Thyroid gland (tissue), 4 donors: ENCODE data around the gene FGF3.

Experiments used
- POLR2A ChIP-seq, 2 donors: fragments of 450-650 bp; IDR thresholded peaks; one replicate each; pipeline ENCODE4 v1.6.1; 2017; ENCODE audit warnings: antibody characterized with exemption in 2 of 2, mild to moderate bottlenecking in 2 of 2, moderate library complexity in 1 of 2
- TF ChIP-seq, protein P1 (sequence below), 6 experiments: fragments of 200-600 bp in 3 of 6; fragments of 450-650 bp in 3 of 6; sonication (generic) in 3 of 6; IDR thresholded peaks; one replicate each; pipeline ENCODE4 v1.5.1; 2016 to 2019; ENCODE audit warnings: antibody characterized with exemption in 6 of 6, mild to moderate bottlenecking in 2 of 6, inconsistent platforms in 1 of 6, moderate library complexity in 1 of 6

DNA sequence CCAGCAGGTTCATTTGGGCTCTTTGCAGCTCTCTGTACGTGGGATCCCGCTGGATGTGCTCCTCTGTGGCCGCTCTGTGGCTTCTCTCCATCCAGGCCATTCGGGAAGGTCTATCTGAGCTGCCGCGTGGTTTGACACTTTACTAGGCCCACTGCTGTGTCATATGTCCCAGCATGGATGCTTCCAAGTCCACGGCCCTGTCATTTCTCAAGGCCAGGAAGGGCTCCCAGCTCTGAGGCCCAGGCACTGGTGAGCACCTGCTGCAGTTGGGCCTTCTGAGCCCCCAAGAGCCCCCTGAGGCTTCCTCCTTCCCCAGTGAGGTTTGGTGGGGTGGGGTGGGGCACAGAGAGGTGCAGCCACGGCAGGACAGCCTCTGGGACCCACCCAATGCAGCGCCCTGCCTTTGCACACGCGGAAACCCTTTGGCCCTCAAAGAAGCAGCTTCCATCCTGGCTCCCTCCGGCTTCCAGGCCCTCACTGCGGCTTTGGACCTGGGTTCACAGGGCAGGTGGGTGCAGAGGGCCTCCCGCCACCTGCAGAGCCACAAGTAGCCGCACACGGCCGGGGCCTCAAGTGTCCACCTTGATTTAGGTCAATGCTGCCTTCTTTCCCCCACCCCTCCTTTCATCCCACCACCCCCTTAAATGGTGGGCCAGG is 44.5 kb upstream of the FGF3 start:
- TF ChIP-seq, protein P1, sequence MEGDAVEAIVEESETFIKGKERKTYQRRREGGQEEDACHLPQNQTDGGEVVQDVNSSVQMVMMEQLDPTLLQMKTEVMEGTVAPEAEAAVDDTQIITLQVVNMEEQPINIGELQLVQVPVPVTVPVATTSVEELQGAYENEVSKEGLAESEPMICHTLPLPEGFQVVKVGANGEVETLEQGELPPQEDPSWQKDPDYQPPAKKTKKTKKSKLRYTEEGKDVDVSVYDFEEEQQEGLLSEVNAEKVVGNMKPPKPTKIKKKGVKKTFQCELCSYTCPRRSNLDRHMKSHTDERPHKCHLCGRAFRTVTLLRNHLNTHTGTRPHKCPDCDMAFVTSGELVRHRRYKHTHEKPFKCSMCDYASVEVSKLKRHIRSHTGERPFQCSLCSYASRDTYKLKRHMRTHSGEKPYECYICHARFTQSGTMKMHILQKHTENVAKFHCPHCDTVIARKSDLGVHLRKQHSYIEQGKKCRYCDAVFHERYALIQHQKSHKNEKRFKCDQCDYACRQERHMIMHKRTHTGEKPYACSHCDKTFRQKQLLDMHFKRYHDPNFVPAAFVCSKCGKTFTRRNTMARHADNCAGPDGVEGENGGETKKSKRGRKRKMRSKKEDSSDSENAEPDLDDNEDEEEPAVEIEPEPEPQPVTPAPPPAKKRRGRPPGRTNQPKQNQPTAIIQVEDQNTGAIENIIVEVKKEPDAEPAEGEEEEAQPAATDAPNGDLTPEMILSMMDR (IDR thresholded peaks at IDR 0.05): no peak
- no peak for TF ChIP-seq POLR2A (IDR thresholded peaks at IDR 0.05)
